GM18505 (cell line): Measurements from ENCODE around the gene NFIA.

Source experiments
- ATAC-seq: cut with Tn5 transposase; IDR thresholded peaks from one replicate; pipeline ENCODE4 v1.9.1; 2021; ENCODE audit not compliant: unreplicated experiment
- POLR2A ChIP-seq: IDR thresholded peaks from 4 replicates; pipeline ENCODE4 v1.6.1; 2011; ENCODE audit warnings: borderline replicate concordance; ENCODE audit not compliant: insufficient read depth, insufficient read length; ENCODE audit errors: extremely low read depth

The NFIA gene

GRCh38 chr1:61337441-61337951 is 255.1 kb downstream of the NFIA start:
- no peak for TF ChIP-seq POLR2A
- ATAC-seq = no peak

GRCh38 chr1:61337981-61338848 is 255.9 kb downstream of the NFIA start:
- TF ChIP-seq POLR2A = no peak
- no peak for ATAC-seq

GRCh38 chr1:61338899-61339298 is 256.5 kb downstream of the NFIA start:
- no peak for TF ChIP-seq POLR2A
- ATAC-seq = no peak

GRCh38 chr1:61341426-61341825 is 259.1 kb downstream of the NFIA start:
- ATAC-seq = no peak
- no peak for TF ChIP-seq POLR2A

- ATAC-seq = no peak
- TF ChIP-seq POLR2A = no peak
Measured at GRCh38 chr1:61343734-61344420, 261.5 kb downstream of the NFIA start.

- no peak for TF ChIP-seq POLR2A
- no peak for ATAC-seq
Measured at GRCh38 chr1:61344696-61345095, 262.3 kb downstream of the NFIA start.

GRCh38 chr1:61348025-61348665 is 265.8 kb downstream of the NFIA start:
- TF ChIP-seq POLR2A = no peak
- no peak for ATAC-seq

- ATAC-seq = no peak
- TF ChIP-seq POLR2A = no peak
Measured at GRCh38 chr1:61352845-61353435, 270.6 kb downstream of the NFIA start.

- no peak for TF ChIP-seq POLR2A
- ATAC-seq = no peak
Measured at GRCh38 chr1:61353797-61354406, 271.5 kb downstream of the NFIA start.

- no peak for ATAC-seq
Measured at GRCh38 chr1:61356016-61356415, 273.7 kb downstream of the NFIA start.

GRCh38 chr1:61356995-61357394 is 274.6 kb downstream of the NFIA start:
- no peak for TF ChIP-seq POLR2A
- ATAC-seq = no peak

More at GRCh38 chr1:61356016-61356415, 273.7 kb downstream of the NFIA start:
- no peak for TF ChIP-seq POLR2A

- no peak for ATAC-seq
- no peak for TF ChIP-seq POLR2A
Measured at GRCh38 chr1:61357539-61357938, 275.2 kb downstream of the NFIA start.
